Hematopoietic multipotent progenitor cell (in vitro differentiated cells): ENCODE measurements around the gene CACNA2D4. TPM values are rescaled to one million over a fixed set of nuclear protein-coding genes. Genes with fewer than 3 reads are reported as not detected.

Experiments used
- DNase-seq, 3 donors: peaks; one replicate each; pipeline ENCODE4 v3.0.0-alpha.2; 2011 to 2015; ENCODE audit warnings: low read depth in 2 of 3, low spot score in 2 of 3
- total RNA-seq: library from RNA; depleted of rRNA; stranded (reverse); fragments of >200 nt; gene quantifications from one replicate; pipeline ENCODE4 v1.2.3, GENCODE V29; 2012

Gene CACNA2D4
- total RNA-seq, 1 donor, result 9.4 TPM

DNA sequence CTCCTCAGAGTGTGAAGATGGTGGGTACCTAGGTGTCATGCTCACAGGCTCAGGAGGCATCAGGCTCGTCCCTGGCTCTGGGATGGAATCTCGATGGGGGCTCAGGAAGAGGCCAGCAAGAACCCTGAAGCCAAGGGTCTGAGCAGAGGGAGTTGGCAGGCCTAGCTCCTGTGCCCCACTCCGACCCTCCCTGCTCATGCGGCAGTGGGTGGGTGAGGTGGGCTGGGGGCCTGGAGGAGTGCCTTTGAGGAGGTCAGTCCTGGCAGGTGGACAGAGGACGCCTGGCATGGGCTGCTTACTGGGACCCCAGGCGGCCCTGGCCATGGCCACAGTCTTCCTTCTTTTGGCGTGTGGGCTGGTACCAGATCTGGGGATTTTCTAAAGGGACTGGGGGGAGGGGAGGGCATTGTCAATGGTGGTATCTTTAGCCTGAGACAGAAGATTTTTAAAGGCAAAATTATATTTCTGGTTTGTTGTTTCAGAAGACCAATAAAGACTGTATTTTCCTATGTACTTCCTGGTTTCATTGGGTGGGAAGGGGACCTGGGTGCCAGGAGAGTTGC, 82.1 kb downstream of the CACNA2D4 start:
- no peak for DNase-seq

DNA sequence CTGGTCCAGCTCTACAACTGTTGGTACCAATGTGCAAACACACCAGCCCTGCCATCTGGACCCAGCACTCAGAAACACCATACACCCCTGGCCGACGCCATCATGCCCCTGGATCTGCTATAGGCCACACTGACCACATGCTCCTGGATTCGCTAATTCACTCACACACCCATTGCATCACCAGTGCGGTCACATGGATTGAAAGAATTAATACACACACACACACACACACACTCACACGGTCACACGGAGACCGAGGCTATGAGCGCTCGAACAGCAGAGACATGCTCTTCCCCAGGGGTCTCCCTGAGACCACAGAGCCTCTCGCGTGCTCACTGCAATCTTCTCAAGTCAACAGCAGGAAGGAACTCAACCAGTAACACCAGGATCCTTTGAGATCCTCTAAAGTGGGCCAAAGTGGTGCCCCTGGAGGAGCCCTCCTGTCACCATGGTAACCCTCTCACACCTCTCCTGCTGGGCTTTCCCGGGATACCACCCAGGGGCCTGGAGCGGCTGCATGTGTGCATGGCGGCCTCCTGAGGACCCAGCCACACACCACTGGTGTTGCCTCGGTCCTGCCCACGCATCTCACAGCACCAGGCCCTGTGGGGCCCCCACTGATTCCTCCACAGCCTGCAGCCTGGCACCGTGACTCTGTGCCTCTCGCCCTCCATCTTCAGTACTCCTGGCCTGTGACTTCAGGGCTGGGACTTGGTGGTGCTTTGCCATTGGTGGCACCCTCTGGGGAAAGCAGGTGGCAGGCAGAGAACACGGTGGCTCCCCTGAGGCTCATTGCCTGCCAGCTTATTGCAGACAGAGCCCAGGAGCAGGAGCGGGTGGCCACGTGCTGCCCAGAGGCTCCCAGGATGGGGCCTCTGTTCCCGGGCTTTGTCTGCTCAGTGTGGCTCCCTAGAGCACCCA, 83.0 kb downstream of the CACNA2D4 start:
- no peak for DNase-seq

DNA sequence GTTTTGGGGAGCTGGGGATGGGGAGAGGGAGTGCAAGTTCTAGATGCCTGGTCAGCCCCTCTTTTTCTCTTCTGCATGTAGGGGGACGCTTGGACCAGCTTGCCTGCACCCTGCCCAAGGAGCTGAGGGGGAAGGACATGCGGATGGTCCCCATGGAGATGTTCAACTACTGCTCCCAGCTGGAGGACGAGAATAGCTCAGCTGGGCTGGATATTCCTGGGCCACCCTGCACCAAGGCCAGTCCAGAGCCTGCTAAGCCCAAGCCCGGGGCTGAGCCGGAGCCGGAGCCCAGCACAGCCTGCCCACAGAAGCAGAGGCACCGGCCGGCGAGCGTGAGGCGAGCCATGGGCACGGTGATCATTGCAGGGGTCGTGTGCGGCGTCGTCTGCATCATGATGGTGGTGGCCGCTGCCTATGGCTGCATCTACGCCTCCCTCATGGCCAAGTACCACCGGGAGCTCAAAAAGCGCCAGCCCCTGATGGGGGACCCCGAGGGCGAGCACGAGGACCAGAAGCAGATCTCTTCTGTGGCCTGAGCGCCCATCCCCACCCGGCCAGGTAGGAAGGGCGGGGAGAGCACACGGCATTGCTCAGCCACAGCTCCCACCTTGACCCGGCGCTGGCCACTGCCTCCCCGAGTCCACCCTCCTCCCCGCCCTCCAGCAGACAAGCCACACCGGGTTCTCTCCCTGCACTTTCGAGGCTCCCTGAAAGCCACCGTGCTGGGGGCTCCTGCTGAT, 84.1 kb downstream of the CACNA2D4 start:
- DNase-seq, result no peak

DNA sequence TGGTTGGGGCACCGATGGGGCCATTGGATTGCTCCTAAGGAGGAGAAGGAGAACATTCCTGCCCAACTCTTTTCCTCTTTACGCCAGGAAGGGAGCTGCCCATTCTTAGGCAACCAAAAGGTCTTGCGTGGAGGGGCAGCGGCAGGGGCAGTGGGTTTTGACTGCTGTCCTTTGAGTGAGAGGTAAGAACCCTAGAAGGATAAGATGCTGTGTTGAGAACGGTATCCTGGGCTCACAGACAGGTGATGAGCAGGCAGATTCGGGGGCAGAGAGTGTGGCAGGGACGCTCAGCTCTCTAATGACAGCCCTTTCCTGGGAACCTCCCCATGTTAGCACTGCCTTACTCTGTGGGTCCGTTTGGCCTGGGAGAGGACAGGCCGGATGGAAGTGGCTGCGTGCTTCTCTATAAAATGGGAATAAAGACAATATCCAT, 84.8 kb downstream of the CACNA2D4 start:
- DNase-seq, result no peak

DNA sequence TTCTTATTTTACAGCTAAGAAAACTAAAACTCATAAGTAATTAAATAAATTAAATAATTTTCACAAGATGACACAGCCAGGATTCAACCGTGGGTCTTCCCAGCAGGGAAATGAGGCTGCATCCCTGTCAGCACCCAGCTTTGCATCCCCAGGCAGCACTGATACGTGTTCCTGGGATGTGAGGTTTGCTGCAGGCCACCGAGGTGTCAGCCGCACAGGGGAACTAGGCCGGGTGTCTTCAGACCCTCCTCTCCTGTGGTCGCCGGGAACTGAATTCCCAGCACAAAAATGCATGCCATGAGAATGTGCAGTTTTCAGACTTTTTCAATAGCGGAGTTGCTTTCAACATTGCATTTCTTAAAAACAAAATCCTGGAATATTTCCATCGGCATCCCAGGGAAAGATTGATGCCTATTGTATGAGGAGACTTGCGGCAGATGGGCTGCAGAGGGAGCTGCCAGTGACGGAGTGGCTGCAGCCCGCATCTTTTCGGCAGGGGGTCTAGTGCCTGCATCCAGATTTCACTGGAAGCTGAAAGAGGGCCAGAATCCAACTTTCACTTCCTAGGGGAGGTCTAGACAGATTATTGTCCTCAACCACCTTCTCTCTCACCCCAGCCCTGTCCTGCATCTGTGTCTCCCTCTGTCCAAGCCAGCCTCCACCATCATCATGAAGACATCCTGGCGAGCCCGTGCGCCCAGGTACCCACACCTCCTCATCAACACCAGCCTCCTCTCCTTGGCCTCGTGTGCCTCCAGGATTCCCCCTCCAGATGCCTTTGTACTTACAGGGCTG, 85.5 kb downstream of the CACNA2D4 start:
- no peak for DNase-seq

DNA sequence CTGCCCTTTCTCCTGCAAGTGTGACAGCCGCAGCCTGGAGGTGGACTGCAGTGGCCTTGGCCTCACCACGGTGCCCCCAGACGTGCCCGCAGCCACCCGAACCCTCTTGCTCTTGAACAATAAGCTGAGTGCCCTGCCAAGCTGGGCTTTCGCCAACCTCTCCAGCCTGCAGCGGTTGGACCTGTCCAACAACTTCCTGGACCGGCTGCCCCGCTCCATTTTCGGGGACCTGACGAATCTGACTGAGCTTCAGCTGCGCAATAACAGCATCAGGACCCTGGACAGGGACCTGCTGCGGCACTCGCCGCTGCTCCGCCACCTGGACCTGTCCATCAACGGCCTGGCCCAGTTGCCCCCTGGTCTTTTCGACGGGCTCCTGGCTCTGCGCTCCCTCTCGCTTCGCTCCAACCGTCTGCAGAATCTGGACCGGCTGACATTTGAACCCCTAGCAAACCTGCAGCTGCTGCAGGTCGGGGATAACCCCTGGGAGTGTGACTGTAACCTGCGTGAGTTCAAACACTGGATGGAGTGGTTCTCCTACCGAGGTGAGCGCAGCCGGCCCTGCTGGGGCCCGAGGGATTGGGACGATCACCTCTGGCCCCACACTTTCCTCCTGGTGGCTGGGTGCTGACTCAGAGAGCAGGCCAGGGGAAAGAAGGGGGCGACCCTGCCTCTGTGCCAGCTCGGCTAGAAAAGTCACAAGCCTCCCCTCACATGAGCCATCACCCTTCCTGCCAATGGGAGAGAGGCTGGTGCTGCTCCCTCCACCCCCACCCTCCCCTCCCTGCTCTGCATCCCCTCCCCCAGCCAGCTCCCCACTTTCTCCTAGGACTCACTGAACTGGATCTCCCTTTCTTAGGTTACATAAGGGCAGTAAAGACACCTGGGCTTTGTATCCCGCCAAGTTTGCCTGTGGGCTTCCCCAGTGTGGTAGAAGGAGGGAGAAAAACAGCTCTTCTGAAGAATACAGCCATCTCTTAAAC, 87.2 kb downstream of the CACNA2D4 start:
- DNase-seq, result peak in 2 of 3 donors; percentile 64 to 71

DNA sequence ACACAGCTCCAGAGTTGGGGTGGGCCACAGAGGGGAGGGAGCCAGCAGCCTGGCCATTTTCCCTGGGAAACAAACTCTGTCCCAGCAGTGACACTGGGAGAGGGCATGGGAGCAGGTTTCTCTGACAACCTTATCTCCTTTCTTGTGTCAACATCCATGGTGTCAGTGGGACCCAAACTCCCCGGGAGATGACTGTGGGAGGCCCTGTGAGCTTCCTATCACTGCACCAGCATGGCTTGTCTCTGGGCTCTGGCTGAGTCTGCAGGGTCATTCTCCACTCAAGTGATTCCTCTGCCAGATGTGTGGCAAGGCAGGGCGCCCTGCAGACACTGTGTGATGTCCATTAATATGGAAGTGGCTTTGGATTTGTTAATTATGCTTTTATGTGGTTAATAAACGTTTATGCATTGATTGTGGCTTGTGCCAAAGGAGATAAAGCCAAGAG, 88.0 kb downstream of the CACNA2D4 start:
- no peak for DNase-seq

DNA sequence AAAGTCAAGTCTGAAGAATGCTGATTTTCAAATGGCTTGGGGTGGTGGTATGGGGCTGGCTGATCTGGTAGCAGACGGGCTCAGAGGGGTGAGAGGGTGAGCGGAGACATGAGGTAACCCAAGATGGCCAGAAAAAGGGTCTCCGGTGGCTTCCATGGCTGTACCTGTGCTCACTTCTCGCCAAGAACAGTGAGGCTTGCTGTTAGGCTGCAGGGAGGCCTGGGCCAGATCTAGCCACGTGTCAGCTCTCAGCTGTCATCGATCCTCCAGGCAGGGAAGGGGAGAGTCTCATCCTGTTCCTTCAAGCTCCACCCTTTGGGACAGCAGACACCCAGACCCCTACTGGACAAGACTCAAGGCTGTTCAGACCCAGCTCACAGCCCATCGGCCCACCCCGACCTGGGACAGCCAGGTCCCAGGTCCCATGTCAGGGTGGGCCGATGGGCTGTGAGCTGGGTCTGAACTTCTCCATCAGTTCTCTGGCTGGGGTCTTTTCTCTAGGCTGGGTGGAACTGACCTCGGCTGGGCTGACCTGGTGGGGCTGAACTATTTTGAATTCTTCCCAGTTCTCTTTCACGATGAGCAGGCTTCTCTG, 89.0 kb downstream of the CACNA2D4 start:
- no peak for DNase-seq

DNA sequence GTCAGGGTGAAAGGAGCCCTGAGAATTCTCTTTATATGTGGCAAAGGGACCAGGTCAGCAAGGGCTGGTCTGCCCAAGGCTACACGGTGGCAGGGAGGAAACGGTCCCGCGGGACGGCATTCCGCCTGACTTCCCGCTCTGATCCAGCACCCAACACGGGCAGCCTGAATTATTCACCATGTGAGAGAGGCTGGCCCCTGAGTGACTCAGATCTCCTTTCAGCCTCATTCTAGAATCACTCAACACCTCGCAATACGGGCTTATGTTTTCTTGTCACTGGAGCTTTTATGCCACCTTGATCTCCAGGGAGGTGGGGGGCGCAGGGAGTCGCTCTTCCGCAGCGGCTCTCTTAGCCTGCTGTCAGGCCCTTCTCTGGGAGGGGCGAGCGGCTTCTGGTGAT, 89.6 kb downstream of the CACNA2D4 start:
- DNase-seq, result no peak

DNA sequence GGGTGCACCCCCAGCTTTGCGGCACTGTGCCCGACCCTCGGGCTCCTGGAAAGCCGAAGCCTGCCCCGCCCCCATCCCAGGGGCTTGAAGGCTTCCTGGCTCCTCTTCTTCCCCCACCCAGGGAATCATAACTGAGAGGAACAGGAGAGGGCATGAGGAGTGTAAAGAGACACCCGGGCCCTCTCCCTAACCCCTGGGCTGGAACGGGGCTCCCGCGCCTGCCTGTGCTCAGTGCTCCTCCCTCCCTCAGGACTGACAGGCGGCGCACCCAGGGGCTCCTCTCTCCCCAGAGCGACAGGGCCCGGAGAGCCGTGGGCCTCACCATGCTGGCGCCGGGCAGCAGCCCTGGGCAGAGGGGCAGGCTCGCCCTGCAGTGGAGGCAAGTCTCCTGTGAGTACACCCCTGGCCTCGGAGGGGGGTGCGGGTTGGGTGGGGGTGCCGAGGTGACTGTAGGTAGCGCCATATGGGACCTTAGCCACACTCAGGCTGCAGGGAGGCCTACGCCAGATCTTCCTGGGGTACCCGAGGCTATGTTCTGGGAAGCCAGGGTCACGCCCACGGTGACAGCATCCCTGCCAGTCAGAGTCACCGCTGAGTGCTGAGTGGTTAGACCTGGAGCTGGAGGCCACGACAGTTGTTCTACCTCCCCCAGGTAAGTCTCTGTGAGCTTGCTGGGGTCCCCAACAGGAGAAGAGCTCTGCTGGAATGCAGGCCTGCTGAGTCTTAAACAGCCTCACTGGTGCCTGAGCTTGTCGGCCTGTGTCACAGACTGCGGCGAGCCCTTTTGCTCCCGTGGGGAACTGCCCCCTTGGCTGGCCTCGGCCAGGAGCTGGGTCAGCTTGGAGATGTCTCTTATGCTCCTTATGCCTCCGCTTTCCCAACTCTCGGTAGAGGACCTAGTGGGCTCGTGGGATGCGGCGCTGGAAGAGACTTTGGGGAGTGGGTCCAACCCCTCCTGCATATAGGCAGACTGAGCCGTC, 90.3 kb downstream of the CACNA2D4 start:
- no peak for DNase-seq

DNA sequence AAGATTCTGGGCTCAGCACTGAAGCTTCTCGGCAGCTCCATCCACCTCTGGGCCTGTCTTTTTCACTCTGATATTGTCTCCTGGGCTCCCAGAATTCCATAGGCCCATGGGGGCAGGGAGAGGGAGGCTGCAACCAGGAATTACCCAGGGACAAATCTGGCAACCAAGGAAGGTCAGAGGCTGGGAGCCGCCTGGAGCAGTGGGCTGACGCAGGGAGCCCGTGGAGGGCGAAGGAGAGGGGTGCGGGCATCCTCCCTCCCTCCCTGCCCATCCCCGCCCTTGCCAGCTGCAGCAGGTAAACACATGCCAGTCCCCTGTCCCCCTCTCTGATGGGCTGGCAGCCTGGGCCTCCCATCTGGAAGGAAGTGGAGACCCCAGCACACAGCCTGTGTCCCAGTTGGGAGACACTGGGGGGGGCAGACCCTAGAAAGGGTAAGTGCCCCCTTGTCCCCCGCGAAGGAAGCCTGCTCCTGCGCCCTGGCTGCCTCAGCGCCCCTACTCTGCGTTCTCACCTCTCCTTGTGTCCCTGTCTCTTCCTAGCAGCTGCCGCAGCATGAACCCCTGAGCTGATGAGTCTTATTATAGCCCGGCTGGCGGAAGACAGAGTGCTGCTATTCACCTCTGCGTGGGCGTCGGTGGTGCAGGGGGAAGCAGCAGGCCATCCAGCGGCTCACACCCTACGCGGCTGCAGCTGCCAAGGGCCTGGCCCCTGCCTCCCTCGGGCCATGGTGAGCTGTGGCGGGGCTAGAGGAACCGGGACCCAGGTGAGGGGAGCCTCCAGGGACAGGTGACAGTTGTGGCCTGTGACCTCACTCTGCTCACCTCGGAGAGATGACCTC, 91.4 kb downstream of the CACNA2D4 start:
- DNase-seq, result no peak

DNA sequence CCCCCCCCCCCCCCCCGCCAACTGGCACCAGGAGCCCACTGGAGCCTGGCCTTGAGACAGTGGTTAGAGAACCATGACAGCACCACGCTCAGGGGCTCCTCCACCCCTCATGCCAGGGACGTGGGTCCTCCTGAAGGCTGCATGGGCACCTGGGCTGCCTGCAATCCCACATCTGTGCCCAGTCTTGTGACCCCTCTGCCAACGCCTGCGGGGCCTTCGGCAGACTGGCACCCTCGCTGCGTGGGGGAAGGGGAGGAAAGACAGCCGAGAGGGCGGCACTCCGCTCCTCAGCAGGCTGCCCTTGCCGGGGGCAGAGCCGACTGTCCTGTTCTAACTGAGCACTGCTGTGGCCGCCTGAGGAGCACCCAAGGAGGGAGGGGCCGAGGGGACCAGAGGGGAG, 92.1 kb downstream of the CACNA2D4 start:
- DNase-seq, result no peak

DNA sequence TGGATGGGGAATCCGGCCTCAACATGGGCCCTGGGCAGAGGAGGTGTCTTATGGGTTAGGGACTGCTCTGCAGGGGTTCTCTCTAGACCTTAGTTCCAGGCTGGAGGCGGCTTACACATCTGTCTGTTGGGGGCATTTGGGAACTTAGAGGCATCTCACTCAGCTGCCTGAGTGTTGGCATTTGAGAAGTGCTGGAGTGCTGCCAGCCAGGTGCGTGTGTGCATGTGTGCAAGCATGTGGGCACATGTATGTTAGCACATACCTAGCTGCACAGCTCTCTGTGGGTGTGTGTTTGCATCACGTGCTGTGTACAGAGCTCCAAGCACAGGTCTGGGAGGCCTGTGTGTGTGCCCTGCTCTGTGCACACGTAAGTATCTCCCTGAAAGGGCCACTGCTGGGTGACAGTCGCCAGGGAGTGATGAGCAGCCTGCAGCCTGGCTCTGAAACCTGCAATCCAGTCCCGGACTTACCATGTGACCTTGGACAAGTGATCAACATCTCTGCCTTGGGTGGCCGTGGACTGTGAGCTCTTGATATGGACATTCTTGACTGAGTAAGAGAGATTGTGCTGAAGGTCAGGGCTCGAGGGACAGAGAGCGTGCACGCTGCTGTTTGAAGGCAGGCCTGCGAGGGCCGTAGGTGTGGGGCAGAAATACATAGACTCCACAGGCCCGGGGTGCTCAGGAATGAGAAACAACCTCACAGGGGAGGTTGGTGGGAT, 92.9 kb downstream of the CACNA2D4 start:
- DNase-seq, result no peak

DNA sequence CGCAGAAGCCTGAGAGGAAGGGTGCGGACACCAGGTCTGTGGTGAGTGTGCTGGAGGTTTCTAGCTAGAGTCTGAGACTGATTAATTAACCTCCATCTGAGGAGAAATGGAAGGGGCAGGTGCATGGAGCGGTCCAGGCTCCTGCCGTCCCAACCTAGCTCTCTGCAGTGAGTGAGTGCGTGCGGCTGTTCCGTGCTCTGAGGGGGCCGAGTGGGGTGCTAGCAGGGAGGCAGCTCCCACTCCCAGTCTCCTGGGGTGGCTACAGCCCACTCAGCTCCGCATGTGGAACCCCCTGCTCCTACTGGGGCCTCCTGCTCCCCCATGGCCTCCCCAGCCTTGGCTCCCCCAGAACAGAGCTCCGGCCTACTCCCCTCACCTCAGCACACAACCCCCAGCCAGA, 95.2 kb downstream of the CACNA2D4 start:
- no peak for DNase-seq

DNA sequence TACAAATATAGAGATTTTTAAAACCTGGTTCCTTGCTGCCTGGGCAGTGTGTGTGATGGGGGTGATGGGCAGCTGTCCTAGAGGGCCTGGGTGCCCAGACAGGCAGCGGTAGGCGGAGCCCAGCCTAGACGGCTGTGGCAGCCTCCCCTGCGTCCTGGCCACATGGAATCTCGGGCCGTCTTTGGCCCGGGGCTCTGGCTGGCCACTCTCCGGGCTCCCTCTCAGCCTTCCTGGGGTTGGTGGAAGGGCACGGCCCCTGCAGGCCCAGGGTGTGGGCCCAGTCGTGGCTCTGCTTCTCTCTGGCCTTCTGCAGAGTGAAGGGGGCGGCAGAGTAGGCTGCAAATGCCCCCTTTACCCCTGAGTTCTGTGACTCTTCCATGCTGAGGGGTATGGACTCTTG, 95.8 kb downstream of the CACNA2D4 start:
- no peak for DNase-seq

DNA sequence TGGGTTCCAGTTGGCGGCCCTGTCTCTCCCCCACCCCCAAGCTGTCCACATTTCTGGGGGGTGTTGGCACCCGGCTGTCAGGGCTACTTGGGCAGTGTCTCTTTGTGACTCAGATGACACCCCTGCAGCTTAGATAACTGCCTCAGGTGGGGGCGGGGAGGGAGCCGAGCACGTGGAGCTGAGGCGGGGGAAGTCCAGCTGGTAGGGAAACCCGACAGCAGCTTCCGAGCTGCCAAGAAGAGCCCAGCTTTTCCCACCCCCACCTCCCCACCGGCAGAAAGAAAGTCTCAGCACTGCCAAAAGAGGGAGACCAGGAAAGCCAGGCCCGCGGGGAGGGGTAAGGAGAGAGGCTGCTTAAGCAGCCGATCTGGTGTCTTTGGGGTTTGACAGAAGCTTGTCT, 96.6 kb downstream of the CACNA2D4 start:
- no peak for DNase-seq
